ENCODE data around the gene VILL. TPM values are rescaled to one million over a fixed set of nuclear protein-coding genes. Genes with fewer than 3 reads are reported as not detected.

Gene VILL
- total RNA-seq, 1 donor from 2014 or later: 1.5 TPM

- Histone ChIP-seq H3K27ac (ENCODE audit: low read depth, low read length) (no peak overlapping the region), H3K36me3 (ENCODE audit: insufficient read depth, low read length) (peaks cover 5% of the 10 kb centered on the region), H4K20me1 (ENCODE audit: insufficient read depth, low read length) (no peaks in the 10 kb centered on the region), H2AFZ (ENCODE audit: low read depth, low read length) (no peak overlapping the region), H3K9me3 (ENCODE audit: insufficient read depth, low read depth, low read length) (no peaks in the 10 kb centered on the region), H3K9ac (ENCODE audit: low read length) (no peak overlapping the region), H3K4me1 (ENCODE audit: insufficient read depth, low read length) (no peaks in the 10 kb centered on the region), H3K79me2 (ENCODE audit: insufficient read depth, low read length) (no peaks in the 10 kb centered on the region), H3K4me3 (ENCODE audit: insufficient read depth, low read depth, low read length) (no peak overlapping the region), H3K27me3 (ENCODE audit: insufficient read depth, low read length) (no peaks in the 10 kb centered on the region), H3K4me2 (ENCODE audit: low read length) (no peak overlapping the region)
- H3K9me3 Mint-ChIP-seq (ENCODE audit: unreplicated experiment): no peaks in the 10 kb centered on the region
- no peak overlapping the region for H3K4me3 Mint-ChIP-seq (ENCODE audit: unreplicated experiment)
- no peaks in the 10 kb centered on the region for H3K27me3 Mint-ChIP-seq (ENCODE audit: low read depth, unreplicated experiment)
- peaks cover 19% of the 10 kb centered on the region for H3K4me1 Mint-ChIP-seq (ENCODE audit: low read depth, unreplicated experiment)
- no peak overlapping the region for H3K27ac Mint-ChIP-seq (ENCODE audit: unreplicated experiment)
- TF ChIP-seq, protein P1, sequence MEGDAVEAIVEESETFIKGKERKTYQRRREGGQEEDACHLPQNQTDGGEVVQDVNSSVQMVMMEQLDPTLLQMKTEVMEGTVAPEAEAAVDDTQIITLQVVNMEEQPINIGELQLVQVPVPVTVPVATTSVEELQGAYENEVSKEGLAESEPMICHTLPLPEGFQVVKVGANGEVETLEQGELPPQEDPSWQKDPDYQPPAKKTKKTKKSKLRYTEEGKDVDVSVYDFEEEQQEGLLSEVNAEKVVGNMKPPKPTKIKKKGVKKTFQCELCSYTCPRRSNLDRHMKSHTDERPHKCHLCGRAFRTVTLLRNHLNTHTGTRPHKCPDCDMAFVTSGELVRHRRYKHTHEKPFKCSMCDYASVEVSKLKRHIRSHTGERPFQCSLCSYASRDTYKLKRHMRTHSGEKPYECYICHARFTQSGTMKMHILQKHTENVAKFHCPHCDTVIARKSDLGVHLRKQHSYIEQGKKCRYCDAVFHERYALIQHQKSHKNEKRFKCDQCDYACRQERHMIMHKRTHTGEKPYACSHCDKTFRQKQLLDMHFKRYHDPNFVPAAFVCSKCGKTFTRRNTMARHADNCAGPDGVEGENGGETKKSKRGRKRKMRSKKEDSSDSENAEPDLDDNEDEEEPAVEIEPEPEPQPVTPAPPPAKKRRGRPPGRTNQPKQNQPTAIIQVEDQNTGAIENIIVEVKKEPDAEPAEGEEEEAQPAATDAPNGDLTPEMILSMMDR (IDR thresholded peaks at IDR 0.05; ENCODE audit: insufficient read depth, low read depth, low read length): no peak
- TF ChIP-seq EZH2 (IDR thresholded peaks at IDR 0.05; ENCODE audit: insufficient read depth, low read length): no peak
- no peak for DNase-seq (ENCODE audit: low read depth)
- peaks cover 8% of the 10 kb centered on the region for H3K36me3 Mint-ChIP-seq (ENCODE audit: low read depth, unreplicated experiment)
- no peak for FAIRE-seq
Measured at GRCh38 chr3:37957539-37957936, 33.0 kb upstream of the VILL start.

DNA sequence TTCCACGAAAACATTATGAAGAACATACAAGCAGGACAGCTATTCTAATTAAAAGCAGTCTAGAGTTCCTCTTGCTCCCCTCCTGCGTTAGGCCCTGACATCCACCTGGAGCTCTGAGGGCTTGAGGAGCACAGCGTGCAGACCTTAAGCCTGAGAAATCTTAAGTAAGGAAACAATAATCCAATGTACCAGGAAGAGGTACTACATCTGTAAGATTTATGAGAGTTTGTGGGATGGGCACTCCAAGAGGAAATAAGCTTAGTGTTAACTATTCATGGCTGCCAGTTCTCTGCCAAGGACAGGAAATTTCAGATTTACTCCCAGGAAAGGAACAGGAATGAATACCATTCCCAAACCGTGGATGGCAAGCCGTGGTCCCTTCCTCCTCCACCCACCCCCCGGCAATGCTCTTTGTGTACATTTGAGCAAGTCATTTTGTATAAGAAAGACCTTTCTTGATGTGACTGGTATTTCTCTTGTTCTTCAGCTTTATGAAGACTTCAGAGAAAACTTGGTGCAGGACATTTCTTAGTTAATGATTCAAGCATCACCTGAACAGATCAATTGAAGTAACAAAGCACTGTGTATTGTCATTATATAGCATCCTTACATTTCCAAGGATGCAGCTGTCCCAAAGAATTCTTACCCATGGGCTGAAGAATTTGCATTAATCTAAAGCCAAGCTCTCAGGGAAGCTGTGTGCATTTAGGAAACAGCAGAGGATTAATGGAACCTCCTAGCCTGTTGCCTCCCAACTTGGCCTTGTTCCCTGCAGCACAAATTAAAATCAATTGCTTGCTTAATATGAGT lies 28.8 kb upstream of the VILL start:
- no peaks in the 10 kb centered on the region for H3K27me3 ChIP-seq (ENCODE audit: insufficient read depth, low read length)
- no peak overlapping the region for H3K27ac Mint-ChIP-seq (ENCODE audit: unreplicated experiment)
- no peak for FAIRE-seq
- H3K79me2 ChIP-seq (ENCODE audit: insufficient read depth, low read length): no peaks in the 10 kb centered on the region
- H3K9me3 Mint-ChIP-seq (ENCODE audit: unreplicated experiment): no peaks in the 10 kb centered on the region
- H4K20me1 ChIP-seq (ENCODE audit: insufficient read depth, low read length): no peaks in the 10 kb centered on the region
- no peak overlapping the region for H3K4me3 Mint-ChIP-seq (ENCODE audit: unreplicated experiment)
- no peaks in the 10 kb centered on the region for H3K27me3 Mint-ChIP-seq (ENCODE audit: low read depth, unreplicated experiment)
- no peaks in the 10 kb centered on the region for H3K4me1 ChIP-seq (ENCODE audit: insufficient read depth, low read length)
- H3K36me3 ChIP-seq (ENCODE audit: insufficient read depth, low read length): no peaks in the 10 kb centered on the region
- no peak overlapping the region for H3K4me2 ChIP-seq (ENCODE audit: low read length)
- peaks cover 19% of the 10 kb centered on the region for H3K4me1 Mint-ChIP-seq (ENCODE audit: low read depth, unreplicated experiment)
- H3K27ac ChIP-seq (ENCODE audit: low read depth, low read length): no peak overlapping the region
- H3K9me3 ChIP-seq (ENCODE audit: insufficient read depth, low read depth, low read length): no peaks in the 10 kb centered on the region
- H3K36me3 Mint-ChIP-seq (ENCODE audit: low read depth, unreplicated experiment): peaks cover 11% of the 10 kb centered on the region
- no peak for TF ChIP-seq EZH2 (IDR thresholded peaks at IDR 0.05; ENCODE audit: insufficient read depth, low read length)
- TF ChIP-seq, protein P1 (IDR thresholded peaks at IDR 0.05; ENCODE audit: insufficient read depth, low read depth, low read length): no peak
- no peak overlapping the region for H2AFZ ChIP-seq (ENCODE audit: low read depth, low read length)
- H3K4me3 ChIP-seq (ENCODE audit: insufficient read depth, low read depth, low read length): no peak overlapping the region
- no peak overlapping the region for H3K9ac ChIP-seq (ENCODE audit: low read length)
- DNase-seq (ENCODE audit: low read depth): no peak

- Histone ChIP-seq H3K36me3 (ENCODE audit: insufficient read depth, low read length) (no peaks in the 10 kb centered on the region), H3K27ac (ENCODE audit: low read depth, low read length) (no peak overlapping the region)
Measured at GRCh38 chr3:37963016-37963415, 27.6 kb upstream of the VILL start.

More at GRCh38 chr3:37963016-37963415, 27.6 kb upstream of the VILL start:
- H3K4me3 ChIP-seq (ENCODE audit: insufficient read depth, low read depth, low read length): no peak overlapping the region
- H2AFZ ChIP-seq (ENCODE audit: low read depth, low read length): no peak overlapping the region
- peaks cover 14% of the 10 kb centered on the region for H3K4me1 Mint-ChIP-seq (ENCODE audit: low read depth, unreplicated experiment)
- H4K20me1 ChIP-seq (ENCODE audit: insufficient read depth, low read length): no peaks in the 10 kb centered on the region
- H3K27ac Mint-ChIP-seq (ENCODE audit: unreplicated experiment): peak overlapping the region; percentile 34
- DNase-seq (ENCODE audit: low read depth) (no peak), FAIRE-seq (no peak)
- no peak overlapping the region for H3K4me3 Mint-ChIP-seq (ENCODE audit: unreplicated experiment)
- H3K36me3 Mint-ChIP-seq (ENCODE audit: low read depth, unreplicated experiment): peaks cover 11% of the 10 kb centered on the region
- no peaks in the 10 kb centered on the region for H3K9me3 ChIP-seq (ENCODE audit: insufficient read depth, low read depth, low read length)
- no peaks in the 10 kb centered on the region for H3K4me1 ChIP-seq (ENCODE audit: insufficient read depth, low read length)
- no peak overlapping the region for H3K4me2 ChIP-seq (ENCODE audit: low read length)
- TF ChIP-seq EZH2 (IDR thresholded peaks at IDR 0.05; ENCODE audit: insufficient read depth, low read length): no peak
- TF ChIP-seq, protein P1 (IDR thresholded peaks at IDR 0.05; ENCODE audit: insufficient read depth, low read depth, low read length): no peak
- no peaks in the 10 kb centered on the region for H3K79me2 ChIP-seq (ENCODE audit: insufficient read depth, low read length)
- no peak overlapping the region for H3K9ac ChIP-seq (ENCODE audit: low read length)
- H3K27me3 Mint-ChIP-seq (ENCODE audit: low read depth, unreplicated experiment): no peaks in the 10 kb centered on the region
- no peaks in the 10 kb centered on the region for H3K27me3 ChIP-seq (ENCODE audit: insufficient read depth, low read length)
- H3K9me3 Mint-ChIP-seq (ENCODE audit: unreplicated experiment): no peaks in the 10 kb centered on the region

All from astrocyte (in vitro differentiated cells and primary cell).